Caco-2 (cell line): ENCODE results near the gene HOATZ. TPM values are rescaled to one million over a fixed set of nuclear protein-coding genes. Genes with fewer than 3 reads are reported as not detected.

Experiments used
- BruUV-seq: library from RNA; stranded (reverse); fragments of 400-500 nt; replicated peaks from 2 replicates; lab custom pipeline; 2021; lab: Mats Ljungman, UMichigan
- CTCF ChIA-PET: fragments of 300-600 bp; sonication (Branson Sonifier 250); formaldehyde crosslinking; loops from one replicate; lab custom pipeline; 2022; ENCODE audit warnings: antibody characterized with exemption; lab: Charles Lee
- POLR2A ChIA-PET: fragments of 300-600 bp; sonication (Branson Sonifier 250); formaldehyde crosslinking; loops from one replicate; lab custom pipeline; 2022; ENCODE audit warnings: antibody characterized with exemption; lab: Charles Lee
- DNase-seq, 2 experiments: peaks; one replicate each; pipeline versions ENCODE4 v3.0.0 to v3.0.0-alpha.2; 2020 to 2022
- H3K27me3 ChIP-seq: replicated peaks from 2 replicates; pipeline ENCODE4 v1.6.0; 2011; ENCODE audit warnings: low read length; ENCODE audit not compliant: control insufficient read depth, insufficient read depth
- H3K36me3 ChIP-seq: 2 replicates; pipeline ENCODE4 v1.5.1; 2011; ENCODE audit warnings: low read length; ENCODE audit not compliant: control insufficient read depth, insufficient read depth
- H3K4me1 ChIP-seq: fragments of 250-450 bp; sonication (Bioruptor Pico); 2 replicates; pipeline ENCODE4 v1.5.1; 2020; ENCODE audit warnings: mild to moderate bottlenecking
- H3K4me3 ChIP-seq: 2 replicates; pipeline ENCODE4 v1.5.1; 2011; ENCODE audit warnings: low read depth, mild to moderate bottlenecking, control low read depth, low read length
- H3K9me3 ChIP-seq: fragments of 250-450 bp; sonication (Bioruptor Pico); 2 replicates; pipeline ENCODE4 v1.5.1; 2020; ENCODE audit warnings: mild to moderate bottlenecking, moderate library complexity
- H3K27ac Mint-ChIP-seq: one replicate; pipeline ENCODE4 v1.8.0; 2022; ENCODE audit warnings: mixed read lengths; ENCODE audit not compliant: unreplicated experiment
- H3K27me3 Mint-ChIP-seq: one replicate; pipeline ENCODE4 v1.8.0; 2022; ENCODE audit warnings: mixed read lengths; ENCODE audit not compliant: insufficient read depth, unreplicated experiment
- H3K36me3 Mint-ChIP-seq: one replicate; pipeline ENCODE4 v1.8.0; 2022; ENCODE audit warnings: mild to moderate bottlenecking, mixed read lengths; ENCODE audit not compliant: insufficient read depth, unreplicated experiment
- H3K4me1 Mint-ChIP-seq: one replicate; pipeline ENCODE4 v1.8.0; 2022; ENCODE audit warnings: low read depth, mixed read lengths; ENCODE audit not compliant: unreplicated experiment
- H3K4me3 Mint-ChIP-seq: one replicate; pipeline ENCODE4 v1.8.0; 2022; ENCODE audit warnings: mild to moderate bottlenecking, moderate library complexity, mixed read lengths; ENCODE audit not compliant: unreplicated experiment
- H3K9me3 Mint-ChIP-seq: one replicate; pipeline ENCODE4 v1.8.0; 2022; ENCODE audit warnings: mixed read lengths; ENCODE audit not compliant: unreplicated experiment
- CTCF ChIP-seq, 2 experiments: fragments of 200-600 bp in 1 of 2; IDR thresholded peaks; 1 replicate in 1 of 2; 2 replicates in 1 of 2; pipeline versions ENCODE4 v1.5.1 to v1.8.0; 2011 to 2022; ENCODE audit warnings: antibody characterized with exemption in 1 of 2, control low read depth in 1 of 2, inconsistent platforms in 1 of 2, low read depth in 1 of 2, low read length in 1 of 2, mild to moderate bottlenecking in 1 of 2, moderate library complexity in 1 of 2; ENCODE audit not compliant: insufficient read depth in 1 of 2, severe bottlenecking in 1 of 2, unreplicated experiment in 1 of 2
- intact Hi-C: fragments of 100-400 bp; cut with micrococcal nuclease; formaldehyde crosslinking; loops from one replicate; pipeline ENCODE4 v1.10.0; 2022; ENCODE audit not compliant: unreplicated experiment
- total RNA-seq: library from RNA; stranded (reverse); gene quantifications from 2 replicates; pipeline ENCODE4 v1.2.3, GENCODE V29; 2022

The HOATZ gene
- total RNA-seq, 1 experiment from 2014 or later, result not detected

DNA sequence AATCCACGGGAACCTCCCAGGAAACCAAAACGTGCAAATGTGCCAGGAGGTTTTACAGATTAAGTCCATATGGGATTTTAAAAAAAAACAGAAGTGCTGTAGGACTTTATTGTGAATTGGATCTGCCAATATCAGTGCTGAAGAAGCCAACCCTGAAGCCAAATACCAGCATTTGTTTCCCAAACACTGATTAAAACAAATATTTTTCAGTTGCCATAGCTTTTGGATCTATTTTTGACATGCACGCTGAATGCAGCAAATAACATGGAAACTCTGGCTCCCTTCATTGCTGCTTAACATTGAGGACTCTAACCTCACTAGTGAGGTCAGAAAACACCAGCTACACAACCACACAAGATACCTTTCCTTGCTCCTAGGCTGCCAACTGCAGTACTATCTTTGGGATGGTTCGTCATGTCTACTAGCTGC is 59.3 kb downstream of the HOATZ start:
- intact Hi-C loops, result loop anchor here (2.0 kb wide), 1 partner anchor 119 kb away; no protein-coding TSS in a partner anchor
- no peaks in the 10 kb centered on the region for H3K36me3 ChIP-seq
- no peaks in the 10 kb centered on the region for H3K27me3 Mint-ChIP-seq
- BruUV-seq, result no TSS peak
- no peak overlapping the region for H3K27ac Mint-ChIP-seq
- H3K36me3 Mint-ChIP-seq, result no peaks in the 10 kb centered on the region
- no peak for DNase-seq
- POLR2A ChIA-PET, result no interaction called here
- H3K9me3 ChIP-seq, result no peaks in the 10 kb centered on the region
- no peak overlapping the region for H3K4me3 ChIP-seq
- no peak for TF ChIP-seq CTCF (IDR thresholded peaks at IDR 0.05; ENCODE audit: insufficient read depth in 1 of 2, low read depth in 1 of 2, low read length in 1 of 2, severe bottlenecking in 1 of 2, unreplicated experiment in 1 of 2)
- CTCF ChIA-PET, result no interaction called here
- no peak overlapping the region for H3K4me3 Mint-ChIP-seq
- peaks cover 17% of the 10 kb centered on the region for H3K4me1 ChIP-seq
- no peaks in the 10 kb centered on the region for H3K27me3 ChIP-seq
- no peaks in the 10 kb centered on the region for H3K9me3 Mint-ChIP-seq
- peaks cover 24% of the 10 kb centered on the region for H3K4me1 Mint-ChIP-seq

DNA sequence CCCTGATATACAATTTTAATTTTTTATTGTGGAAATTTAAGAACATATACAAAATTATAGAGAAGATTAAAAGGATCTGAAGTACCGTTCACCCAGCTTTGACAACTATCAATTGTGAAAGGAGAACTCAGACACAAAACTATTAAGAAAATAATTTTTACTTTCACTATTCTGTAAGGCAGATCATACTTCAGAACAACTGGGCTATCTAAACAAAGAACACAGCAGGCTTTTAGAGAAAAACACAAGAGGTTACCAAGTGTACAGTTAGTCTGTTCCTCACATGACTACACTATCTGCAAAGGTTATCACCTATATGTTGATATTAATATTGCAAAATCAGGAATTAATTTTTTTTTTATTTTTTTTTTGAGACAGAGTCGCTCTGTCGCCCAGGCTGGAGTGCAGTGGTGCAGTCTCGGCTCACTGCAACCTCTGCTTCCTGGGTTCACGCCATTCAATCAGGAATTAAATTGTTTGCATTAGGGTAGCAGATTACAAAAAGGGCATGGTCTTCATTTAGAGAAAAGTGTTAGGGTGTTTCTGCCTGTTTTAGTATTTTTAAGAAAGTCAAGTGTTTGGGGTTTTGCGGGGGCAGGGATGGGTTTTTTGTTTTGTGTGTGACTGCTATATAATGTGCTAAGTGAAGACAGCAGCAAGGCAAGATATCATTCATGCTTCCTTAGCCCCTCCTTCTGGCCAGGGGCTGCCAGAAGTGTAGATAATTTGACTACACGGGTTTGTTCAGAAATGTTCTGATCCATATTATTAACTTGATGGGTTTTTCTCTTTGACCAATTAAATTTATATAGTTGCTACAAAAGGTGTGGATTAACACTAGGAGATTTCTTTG is 60.0 kb downstream of the HOATZ start:
- Mint-ChIP-seq H3K27ac (no peak overlapping the region), H3K9me3 (no peaks in the 10 kb centered on the region), H3K4me3 (no peak overlapping the region), H3K4me1 (peaks cover 24% of the 10 kb centered on the region), H3K27me3 (no peaks in the 10 kb centered on the region), H3K36me3 (no peaks in the 10 kb centered on the region)
- H3K36me3 ChIP-seq, result no peaks in the 10 kb centered on the region
- H3K9me3 ChIP-seq, result no peaks in the 10 kb centered on the region
- CTCF ChIA-PET, result no interaction called here
- TF ChIP-seq CTCF (IDR thresholded peaks at IDR 0.05; ENCODE audit: insufficient read depth in 1 of 2, low read depth in 1 of 2, low read length in 1 of 2, severe bottlenecking in 1 of 2, unreplicated experiment in 1 of 2), result peak in 1 of 2 experiments; percentile 9
- peaks cover 17% of the 10 kb centered on the region for H3K4me1 ChIP-seq
- no peak for DNase-seq
- no peaks in the 10 kb centered on the region for H3K27me3 ChIP-seq
- intact Hi-C loops, result loop anchor here (2.0 kb wide), 1 partner anchor 120 kb away; no protein-coding TSS in a partner anchor
- no TSS peak for BruUV-seq
- no peak overlapping the region for H3K4me3 ChIP-seq
- POLR2A ChIA-PET, result no interaction called here

DNA sequence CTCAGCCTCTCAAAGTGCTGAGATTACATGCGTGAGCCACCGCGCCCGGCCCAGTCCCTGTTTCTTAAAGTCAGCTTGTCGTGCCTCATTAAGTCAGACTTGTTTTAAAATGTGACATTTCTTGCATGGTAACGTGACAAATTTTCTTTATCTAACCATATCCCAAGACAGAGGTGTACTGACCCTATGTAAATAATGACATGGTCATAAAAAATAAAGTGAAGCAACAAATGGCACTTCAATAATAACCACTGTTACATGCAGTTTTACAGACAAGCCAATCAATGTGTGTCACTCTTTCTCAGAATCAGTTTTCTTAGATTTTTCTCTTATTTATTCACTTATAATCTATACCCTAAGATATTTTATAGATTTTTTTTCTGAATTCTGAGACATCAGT is 61.2 kb downstream of the HOATZ start:
- Histone ChIP-seq H3K36me3 (no peaks in the 10 kb centered on the region), H3K9me3 (no peaks in the 10 kb centered on the region), H3K4me1 (peaks cover 17% of the 10 kb centered on the region), H3K4me3 (no peak overlapping the region), H3K27me3 (no peaks in the 10 kb centered on the region)
- ChIA-PET POLR2A (no interaction called here), CTCF (no interaction called here)
- H3K4me3 Mint-ChIP-seq, result no peak overlapping the region
- no peak for DNase-seq
- no peaks in the 10 kb centered on the region for H3K36me3 Mint-ChIP-seq
- no peak for TF ChIP-seq CTCF (IDR thresholded peaks at IDR 0.05; ENCODE audit: insufficient read depth in 1 of 2, low read depth in 1 of 2, low read length in 1 of 2, severe bottlenecking in 1 of 2, unreplicated experiment in 1 of 2)
- intact Hi-C loops, result loop anchor here (2.0 kb wide), 1 partner anchor 121 kb away; no protein-coding TSS in a partner anchor
- no peaks in the 10 kb centered on the region for H3K9me3 Mint-ChIP-seq
- no peaks in the 10 kb centered on the region for H3K27me3 Mint-ChIP-seq
- H3K4me1 Mint-ChIP-seq, result peaks cover 24% of the 10 kb centered on the region
- BruUV-seq, result no TSS peak
- H3K27ac Mint-ChIP-seq, result no peak overlapping the region
